GM10248 (cell line): Measurements from ENCODE around the gene MYF6.

Source experiments
- CTCF ChIA-PET: fragments of 300-600 bp; sonication (Branson Sonifier 250); formaldehyde crosslinking; extraction: SDS; loops from one replicate; lab custom pipeline; 2021; ENCODE audit warnings: antibody characterized with exemption; lab: Yijun Ruan, JAX
- POLR2A ChIA-PET: fragments of 350-650 bp; sonication (Branson Sonifier 250); formaldehyde crosslinking; extraction: SDS; loops from one replicate; lab custom pipeline; 2020; ENCODE audit warnings: antibody characterized with exemption; lab: Yijun Ruan, JAX
- DNase-seq: peaks from one replicate; pipeline ENCODE4 v3.0.0; 2012; ENCODE audit errors: extremely low spot score
- CTCF ChIP-seq: IDR thresholded peaks from 2 replicates; pipeline ENCODE4 v1.5.1; 2012; ENCODE audit warnings: mild to moderate bottlenecking, low read depth; ENCODE audit errors: extremely low read depth, missing control alignments, control extremely low read depth

Gene MYF6

GRCh38 chr12:80702889-80703805 is 4.3 kb upstream of the MYF6 start:
- no peak for DNase-seq
- ChIA-PET POLR2A (no interaction called here), CTCF (interaction anchor here (1.1 to 2.0 kb wide), 2 partner anchors 9 kb away, joined by 3 to 6 read pairs; no protein-coding TSS in a partner anchor)
- no peak for TF ChIP-seq CTCF

- no peak for TF ChIP-seq CTCF
- DNase-seq: no peak
- ChIA-PET CTCF (interaction anchor here (1.1 kb wide), 1 partner anchor 8 kb away, joined by 3 read pairs; no protein-coding TSS in a partner anchor), POLR2A (no interaction called here)
Observed at GRCh38 chr12:80704420-80704819, 3.0 kb upstream of the MYF6 start.

- POLR2A ChIA-PET: no interaction called here
Observed at GRCh38 chr12:80707830-80708258, 410 bp downstream of the MYF6 start.

GRCh38 chr12:80708259-80708974 is 983 bp downstream of the MYF6 start:
- CTCF ChIA-PET: no interaction called here
- TF ChIP-seq CTCF: no peak
- POLR2A ChIA-PET: no interaction called here
- DNase-seq: no peak

More at GRCh38 chr12:80707830-80708258, 410 bp downstream of the MYF6 start:
- CTCF ChIA-PET: no interaction called here
- no peak for DNase-seq
- no peak for TF ChIP-seq CTCF

- ChIA-PET POLR2A (no interaction called here), CTCF (no interaction called here)
- no peak for DNase-seq
- no peak for TF ChIP-seq CTCF
Observed at GRCh38 chr12:80708975-80709328, 1.5 kb downstream of the MYF6 start.
